T47D (cell line): ENCODE results near the gene GPR68.
A peak's percentile ranks its signal among the peaks of the same experiment; 100 is the strongest.
"Not testable (repeated sequence)": the region's sequence is repeated elsewhere in the genome, so short reads cannot be mapped to it uniquely, and the experiment has no call there.

Experiments
- DNase-seq, 2 experiments: peaks; one replicate each; pipeline versions ENCODE4 v3.0.0 to v3.0.0-alpha.2; 2011 to 2012; ENCODE audit warnings: low read depth in 1 of 2, low spot score in 1 of 2
- JUND ChIP-seq: IDR thresholded peaks from 2 replicates; pipeline ENCODE4 v1.6.1; 2012; ENCODE audit warnings: low read depth
- in situ Hi-C: cut with HindIII; loops from 2 replicates; pipeline ENCODE4 v1.10.0; 2016; ENCODE audit warnings: low sequenced_read_pairs, low pct_unique_long_range_greater_than_20kb

GPR68 gene

DNA sequence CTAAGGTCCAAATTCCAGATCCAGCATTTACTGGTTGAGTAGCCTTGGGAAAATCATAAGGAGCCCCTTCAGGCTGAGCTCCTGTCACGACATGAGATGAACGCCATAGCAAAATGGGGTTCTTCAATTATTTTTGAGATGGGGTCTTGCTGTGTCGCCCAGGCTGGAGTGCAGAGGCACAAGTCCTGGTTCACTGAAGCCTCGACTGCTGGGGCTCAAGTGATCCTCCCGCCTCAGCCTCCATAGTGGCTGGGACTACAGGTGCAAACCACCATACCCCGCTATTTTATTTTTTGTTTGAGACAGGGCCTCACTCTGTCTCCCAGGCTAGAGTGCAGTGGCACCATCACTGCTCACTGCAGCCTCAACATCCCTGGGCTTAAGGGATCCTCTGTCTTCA is 25.7 kb upstream of the GPR68 start:
- in situ Hi-C loops = no loop called here
- no peak for DNase-seq
- TF ChIP-seq JUND = no peak

DNA sequence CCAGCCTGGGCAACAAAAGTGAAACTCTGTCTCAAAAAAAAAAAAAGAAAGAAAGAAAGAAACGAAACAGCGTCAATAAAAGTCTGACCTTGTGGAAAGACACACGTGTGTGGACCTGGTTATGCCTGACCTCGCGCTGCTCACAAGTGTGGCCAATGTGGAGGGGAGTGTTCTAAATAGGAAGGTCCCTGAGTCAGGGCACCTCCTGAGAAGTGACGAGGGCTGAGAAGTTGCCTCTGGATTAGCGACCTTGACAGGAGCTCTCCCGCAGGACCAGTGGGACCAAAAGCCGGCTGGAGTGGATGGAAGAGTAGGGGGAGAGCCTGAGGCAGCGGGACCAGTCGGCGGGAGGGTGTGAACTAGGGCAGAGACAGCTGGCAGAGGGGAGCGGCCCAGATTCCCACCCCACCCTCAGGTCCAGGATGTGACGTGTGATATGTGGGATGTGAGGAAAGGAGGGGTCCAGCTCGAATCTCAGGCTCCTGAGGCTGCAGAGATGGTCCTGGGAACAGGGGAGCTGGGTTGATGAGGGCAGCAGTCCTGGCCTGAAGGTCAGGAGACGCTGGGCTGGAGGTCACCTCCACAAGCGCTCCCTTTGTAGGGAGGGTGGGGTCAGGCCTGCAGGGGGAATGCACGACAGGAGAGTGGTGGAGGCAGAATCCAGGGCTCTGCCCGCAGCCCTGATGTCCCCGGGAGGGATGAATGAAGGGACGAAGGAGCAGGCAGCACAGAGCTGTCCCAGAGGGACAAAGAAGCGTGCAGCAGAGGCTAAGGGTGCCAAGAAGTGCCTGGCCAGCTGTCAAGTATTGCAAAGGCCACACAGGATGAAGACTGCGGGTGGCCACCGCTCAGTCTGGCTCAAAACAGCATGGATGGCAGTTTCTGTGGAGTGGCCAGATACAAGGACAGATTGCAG is 24.8 kb upstream of the GPR68 start:
- peak in 1 of 2 experiments; percentile 59 for DNase-seq
- no peak for TF ChIP-seq JUND
- in situ Hi-C loops = no loop called here

DNA sequence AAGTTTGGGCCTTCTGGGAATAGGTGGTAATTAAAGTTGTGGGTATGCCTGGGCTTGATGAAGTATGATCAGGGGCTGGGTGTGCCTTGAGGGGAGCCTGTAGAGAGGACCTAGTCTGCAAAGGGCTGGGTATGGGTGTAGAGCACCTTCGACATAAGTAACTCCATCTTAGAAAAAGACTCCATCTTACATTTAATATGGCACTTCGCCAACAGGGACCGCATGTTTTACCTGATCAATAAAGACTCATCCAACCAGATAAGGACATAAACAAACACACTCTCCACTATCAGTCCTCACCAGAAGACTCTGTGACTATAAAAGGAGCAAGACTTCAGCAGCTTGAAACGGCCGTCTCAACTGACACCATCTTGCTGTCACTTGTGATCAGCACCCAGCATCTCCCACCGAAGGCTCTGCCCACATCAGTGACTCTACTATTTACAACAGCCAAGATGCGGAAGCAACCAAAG is 23.5 kb upstream of the GPR68 start:
- in situ Hi-C loops = no loop called here
- no peak for DNase-seq
- no peak for TF ChIP-seq JUND

DNA sequence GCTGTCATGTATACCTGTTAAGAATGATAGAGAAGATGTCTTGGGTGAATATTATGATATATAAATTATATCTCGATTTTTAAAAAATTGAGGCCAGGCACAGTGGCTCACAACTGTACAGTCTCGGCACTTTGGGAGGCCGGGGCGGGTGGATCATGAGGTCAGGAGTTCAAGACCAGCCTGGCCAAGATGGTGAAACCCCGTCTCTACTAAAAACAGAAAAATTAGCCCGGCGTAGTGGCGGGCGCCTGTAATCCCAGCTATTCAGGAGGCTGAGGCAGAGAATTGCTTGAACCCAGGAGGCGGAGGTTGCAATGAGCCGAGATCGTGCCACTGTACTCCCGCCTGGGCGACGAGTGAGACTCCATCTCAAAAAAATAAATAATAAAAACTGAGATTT is 21.8 kb upstream of the GPR68 start:
- DNase-seq, in situ Hi-C loops: not testable (repeated sequence)

DNA sequence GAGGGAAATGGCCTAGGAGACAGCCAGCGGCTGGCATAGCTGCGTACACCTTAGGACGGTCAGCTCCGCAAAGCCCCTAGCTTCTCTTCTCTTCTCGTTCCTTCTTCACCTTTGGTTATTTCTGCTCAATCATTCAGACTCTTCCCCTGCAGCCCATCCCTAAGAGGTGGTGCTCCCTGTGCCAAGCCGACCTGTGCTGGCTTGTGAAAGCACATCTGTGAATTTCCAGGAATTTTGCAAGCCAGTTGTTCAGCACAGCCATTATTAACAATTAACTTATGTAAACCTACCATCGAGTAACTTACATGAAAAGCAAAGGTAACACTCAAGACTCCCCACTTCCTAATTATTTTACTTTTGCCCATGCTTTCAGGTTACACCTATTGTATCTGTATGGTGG is 20.9 kb upstream of the GPR68 start:
- no peak for TF ChIP-seq JUND
- DNase-seq = no peak
- in situ Hi-C loops = no loop called here

DNA sequence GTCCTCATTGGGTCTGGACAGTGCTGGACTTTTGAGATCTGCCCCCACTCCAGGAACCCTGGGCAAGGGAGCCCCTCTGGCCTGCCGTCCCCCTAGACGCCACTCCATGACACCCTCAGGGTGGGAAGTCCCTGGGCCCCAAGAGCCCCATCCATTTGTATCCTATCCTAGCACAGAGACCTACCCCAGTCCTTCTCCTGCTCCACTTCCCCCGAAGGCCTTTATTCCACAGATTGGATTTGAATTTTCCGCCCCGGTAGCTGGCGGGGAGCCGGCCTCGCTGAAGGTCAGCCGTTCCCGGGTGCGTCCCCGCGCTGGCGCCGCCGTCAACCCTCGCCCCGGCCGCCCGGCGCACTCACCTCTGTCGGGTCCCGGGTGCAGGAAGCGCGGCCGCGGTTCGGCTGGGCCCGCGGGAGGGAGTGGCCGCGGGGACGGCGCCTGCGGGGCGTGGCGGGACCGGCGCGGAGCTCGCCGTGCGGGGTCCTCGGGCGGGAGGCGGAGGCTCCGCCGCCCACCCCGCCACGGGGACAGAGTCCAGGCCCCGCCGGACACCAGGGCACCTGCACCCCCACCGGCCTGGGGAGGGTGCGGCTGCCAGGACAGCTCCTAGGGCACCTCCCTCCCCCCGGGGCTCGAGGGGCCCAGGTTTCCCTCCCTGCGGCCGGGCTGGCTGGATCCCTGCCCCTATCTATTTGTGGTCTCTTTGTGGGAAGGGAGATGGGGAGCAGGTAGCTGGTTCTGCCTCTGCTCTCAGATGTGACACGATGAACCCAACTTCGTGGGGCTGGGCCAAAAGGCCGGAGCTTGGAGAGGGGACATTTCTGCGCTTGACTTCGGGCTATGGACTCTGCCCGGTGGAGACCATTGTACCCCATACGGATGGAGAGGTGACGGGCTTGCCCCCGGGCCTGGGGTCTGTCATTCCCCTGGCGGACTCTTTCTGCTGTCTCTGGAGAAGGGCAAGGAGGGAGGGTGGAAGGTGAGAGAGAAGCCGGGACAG is 19.9 kb upstream of the GPR68 start:
- TF ChIP-seq JUND = no peak
- in situ Hi-C loops = no loop called here

DNA sequence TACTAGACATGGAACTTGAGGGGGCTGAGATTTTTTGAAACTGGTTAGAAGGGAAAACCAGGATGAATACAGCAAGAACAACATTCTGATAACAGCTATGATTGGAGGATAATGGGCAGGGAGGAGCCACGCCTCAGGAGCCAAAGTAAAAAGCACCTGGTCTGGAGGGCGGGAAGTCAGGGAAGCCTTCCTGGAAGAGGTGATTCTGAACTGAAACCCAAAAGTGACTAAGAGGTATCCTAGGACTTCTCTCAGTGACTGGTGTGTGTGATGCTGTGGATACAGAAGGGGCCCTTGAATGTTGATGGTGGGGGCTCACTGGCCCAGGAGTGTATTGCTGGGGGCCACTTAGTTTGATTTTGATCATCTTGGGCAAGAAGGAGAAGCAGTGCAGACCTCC is 18.8 kb upstream of the GPR68 start:
- TF ChIP-seq JUND = no peak
- DNase-seq = no peak
- in situ Hi-C loops = no loop called here

More for the DNA sequence above, 19.9 kb upstream of the GPR68 start:
- DNase-seq = no peak

DNA sequence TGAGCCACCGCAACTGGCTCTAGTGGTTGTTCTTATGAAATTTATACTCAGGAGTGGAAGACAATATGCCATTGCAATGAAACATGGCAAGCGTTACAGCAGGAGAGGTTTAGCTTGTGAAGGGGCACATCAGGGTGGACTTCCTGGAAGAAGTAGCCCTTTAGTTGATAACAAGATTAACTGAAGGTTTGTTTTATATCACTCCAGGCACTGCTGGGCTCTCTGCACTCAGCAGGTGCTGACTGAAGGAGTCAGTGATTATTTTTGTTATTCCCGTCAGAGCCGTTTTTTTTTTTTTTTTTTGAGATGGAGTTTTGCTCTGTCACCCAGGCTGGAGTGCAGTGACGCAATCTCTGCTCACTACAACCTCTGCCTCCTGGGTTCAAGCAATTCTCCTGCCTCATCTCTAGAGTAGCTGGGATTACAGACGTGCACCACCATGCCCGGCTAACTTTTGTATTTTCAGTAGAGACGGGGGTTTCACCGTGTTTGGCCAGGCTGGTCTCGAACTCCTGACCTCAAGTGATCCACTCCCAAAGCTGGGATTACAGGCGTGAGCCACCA is 17.6 kb upstream of the GPR68 start:
- DNase-seq = no peak
- in situ Hi-C loops = no loop called here
- no peak for TF ChIP-seq JUND

DNA sequence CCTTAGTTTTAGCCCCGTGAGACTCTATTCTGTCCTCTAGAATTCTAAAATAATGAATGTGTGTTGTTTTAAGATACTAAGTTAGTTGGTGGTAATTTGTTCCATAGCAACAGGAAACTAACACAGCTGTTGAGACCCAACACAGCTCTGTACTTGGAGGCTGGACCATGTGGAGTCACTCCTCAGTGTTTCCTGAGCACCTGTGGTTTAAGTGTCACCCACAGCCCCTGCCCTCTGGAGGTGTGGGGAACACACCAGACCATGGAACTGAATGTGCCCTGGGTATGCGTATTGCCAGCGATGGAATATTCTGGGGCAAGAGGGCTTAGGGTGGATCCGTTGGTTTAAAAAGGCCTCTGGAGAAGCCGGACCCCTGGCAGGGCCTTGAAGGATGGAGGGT is 16.6 kb upstream of the GPR68 start:
- no peak for DNase-seq
- in situ Hi-C loops = no loop called here
- TF ChIP-seq JUND = no peak

DNA sequence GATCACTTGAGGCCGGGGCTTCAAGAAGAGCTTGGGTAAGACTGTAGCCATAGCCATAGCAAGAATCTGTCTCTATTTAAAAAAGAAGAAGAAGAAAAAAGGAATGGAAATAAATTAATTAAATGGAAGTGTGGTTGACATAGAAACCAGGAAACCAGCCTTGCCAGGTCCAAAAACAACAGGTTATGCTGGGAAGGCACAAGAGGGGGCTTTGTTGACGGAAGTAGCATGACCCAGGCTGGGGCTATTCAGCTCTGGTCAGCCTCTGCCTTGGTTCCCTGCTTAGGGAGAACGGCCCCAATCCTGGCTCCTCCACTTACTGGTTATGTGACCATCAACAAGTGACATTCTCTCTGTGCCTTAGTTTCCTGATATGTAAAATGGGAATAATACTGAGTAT is 14.4 kb upstream of the GPR68 start:
- no peak for TF ChIP-seq JUND
- no peak for DNase-seq
- in situ Hi-C loops = no loop called here

DNA sequence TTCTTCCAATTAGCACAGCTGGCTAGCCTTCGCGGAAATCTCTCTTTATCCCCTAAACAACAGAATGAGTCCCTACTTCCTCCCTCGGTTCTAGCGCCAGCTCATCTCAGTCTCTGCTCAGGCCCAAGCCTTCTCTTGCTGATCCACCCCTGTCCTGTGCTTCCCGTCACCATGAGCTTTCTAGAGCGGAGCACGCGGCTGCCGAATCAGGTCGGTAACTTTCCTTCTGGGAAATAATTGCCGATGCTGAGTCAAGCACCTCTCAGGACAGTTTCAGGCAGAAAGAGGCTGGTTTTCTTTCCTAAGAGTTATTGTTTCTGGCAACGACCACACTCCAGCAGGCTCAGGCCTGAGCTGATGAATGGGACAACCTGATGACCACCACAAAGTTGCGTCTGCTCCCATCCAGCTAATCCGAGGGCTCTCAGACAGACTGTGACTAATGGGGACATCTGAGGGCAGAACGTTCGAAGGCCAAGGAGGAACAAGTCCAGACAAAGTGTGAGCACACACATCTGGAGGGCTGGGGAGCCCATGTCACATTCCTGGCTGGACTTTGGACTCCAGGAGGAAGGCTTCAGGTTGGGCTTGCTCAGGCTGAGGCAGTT is 13.6 kb upstream of the GPR68 start:
- DNase-seq = no peak
- in situ Hi-C loops = no loop called here
- TF ChIP-seq JUND = no peak

DNA sequence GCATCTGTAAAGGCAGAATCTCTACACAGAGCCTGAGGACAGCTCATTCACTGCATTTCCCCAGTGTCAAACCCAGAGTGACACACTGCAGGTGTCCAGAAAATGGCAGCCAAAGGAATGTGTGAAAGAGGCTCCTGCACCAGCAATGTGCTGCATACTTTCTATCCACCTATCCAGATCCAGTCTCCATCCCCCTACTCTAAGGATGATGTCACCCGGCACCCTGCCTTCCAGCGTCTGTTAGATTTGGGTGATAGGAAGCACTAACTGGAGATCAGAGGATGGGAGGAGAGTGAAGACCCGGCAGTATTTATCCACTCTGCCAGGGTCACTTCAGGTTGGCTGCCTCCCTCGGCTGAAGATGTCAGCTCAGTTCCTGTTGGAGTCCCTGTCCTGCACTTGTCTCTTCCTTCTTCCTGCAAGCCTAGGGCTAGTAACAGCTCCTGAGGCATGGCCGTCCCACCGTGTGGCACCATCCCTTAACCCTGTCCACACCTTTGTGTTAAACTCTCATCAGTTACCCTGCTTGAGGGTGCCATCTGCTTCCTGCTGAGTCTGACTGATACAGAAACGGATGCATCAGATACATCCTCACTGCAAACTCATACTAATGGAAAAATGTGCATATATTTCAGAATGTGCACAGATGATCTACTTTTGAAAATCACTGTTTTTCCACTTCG is 13.0 kb upstream of the GPR68 start:
- no peak for DNase-seq
- in situ Hi-C loops = no loop called here

More for the DNA sequence above, 13.0 kb upstream of the GPR68 start:
- no peak for TF ChIP-seq JUND
